Raji (cell line): Measurements from ENCODE around the gene SGSM2.

Source experiments
- POLR2A ChIP-seq: IDR thresholded peaks from 2 replicates; pipeline ENCODE4 v1.6.1; 2011; ENCODE audit warnings: low read depth, low read length, control low read depth; ENCODE audit not compliant: insufficient read depth

Gene SGSM2

GRCh38 chr17:2357237-2357636, 19.9 kb downstream of the SGSM2 start:
- no peak for TF ChIP-seq POLR2A

GRCh38 chr17:2357931-2358434, 20.7 kb downstream of the SGSM2 start:
- TF ChIP-seq POLR2A: no peak

- no peak for TF ChIP-seq POLR2A
Observed at GRCh38 chr17:2361010-2361760, 23.9 kb downstream of the SGSM2 start.

- no peak for TF ChIP-seq POLR2A
Observed at GRCh38 chr17:2362016-2362415, 24.7 kb downstream of the SGSM2 start.

DNA sequence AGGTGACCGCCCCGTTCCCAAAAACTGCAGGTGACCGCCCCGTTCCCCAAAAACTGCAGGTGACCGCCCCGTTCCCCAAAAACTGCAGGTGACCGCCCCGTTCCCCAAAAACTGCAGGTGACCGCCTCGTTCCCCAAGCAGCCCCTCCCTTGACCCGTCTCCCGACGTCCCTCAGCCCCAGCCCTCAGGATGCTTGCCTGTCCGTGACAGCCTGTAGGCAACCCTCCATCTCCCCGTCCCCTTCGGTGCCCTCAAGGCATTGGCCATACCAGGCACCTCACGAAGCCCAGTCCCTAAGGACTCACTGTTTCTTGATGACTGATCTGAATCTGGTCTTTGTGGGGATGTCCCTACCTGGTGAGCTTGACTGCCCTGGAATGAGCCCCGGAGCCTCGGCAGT, 25.1 kb downstream of the SGSM2 start:
- TF ChIP-seq POLR2A: no peak

- no peak for TF ChIP-seq POLR2A
Observed at GRCh38 chr17:2362881-2363280, 25.6 kb downstream of the SGSM2 start.

GRCh38 chr17:2363318-2363717, 26.0 kb downstream of the SGSM2 start:
- TF ChIP-seq POLR2A: no peak

GRCh38 chr17:2363851-2364762, 26.8 kb downstream of the SGSM2 start:
- TF ChIP-seq POLR2A: no peak

DNA sequence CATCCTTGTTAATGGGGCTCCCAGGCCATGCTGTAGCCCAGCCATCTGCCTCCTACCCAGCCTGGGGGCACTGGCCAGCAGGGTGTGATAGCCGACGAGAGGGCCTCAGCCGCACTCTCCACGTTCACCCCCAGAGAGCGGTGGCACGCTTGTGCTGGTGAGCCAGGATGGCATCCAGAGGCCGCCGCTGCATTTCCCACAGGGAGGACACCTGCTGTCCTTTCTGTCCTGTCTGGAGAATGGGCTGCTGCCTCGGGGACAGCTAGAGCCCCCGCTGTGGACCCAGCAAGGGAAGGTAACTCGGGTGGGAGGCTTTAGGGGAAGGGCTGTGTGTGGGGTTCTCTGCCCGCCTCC, 27.4 kb downstream of the SGSM2 start:
- no peak for TF ChIP-seq POLR2A

DNA sequence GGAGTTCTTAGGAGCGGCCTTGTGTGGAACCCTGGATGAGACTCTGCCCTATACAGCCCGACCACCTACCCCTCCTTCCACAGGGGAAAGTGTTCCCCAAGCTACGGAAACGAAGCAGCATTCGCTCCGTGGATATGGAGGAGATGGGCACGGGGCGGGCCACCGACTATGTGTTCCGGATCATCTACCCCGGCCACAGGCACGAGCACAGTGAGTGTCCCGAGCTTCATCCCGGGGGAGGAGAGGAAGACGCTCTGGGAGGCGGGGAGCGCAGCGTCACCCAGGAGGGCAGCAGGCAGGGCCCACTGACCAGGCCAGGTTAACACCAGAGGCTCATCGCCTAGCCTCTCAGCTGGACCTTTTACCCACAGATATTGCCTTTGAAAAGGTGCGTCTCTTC, 27.8 kb downstream of the SGSM2 start:
- TF ChIP-seq POLR2A: no peak

DNA sequence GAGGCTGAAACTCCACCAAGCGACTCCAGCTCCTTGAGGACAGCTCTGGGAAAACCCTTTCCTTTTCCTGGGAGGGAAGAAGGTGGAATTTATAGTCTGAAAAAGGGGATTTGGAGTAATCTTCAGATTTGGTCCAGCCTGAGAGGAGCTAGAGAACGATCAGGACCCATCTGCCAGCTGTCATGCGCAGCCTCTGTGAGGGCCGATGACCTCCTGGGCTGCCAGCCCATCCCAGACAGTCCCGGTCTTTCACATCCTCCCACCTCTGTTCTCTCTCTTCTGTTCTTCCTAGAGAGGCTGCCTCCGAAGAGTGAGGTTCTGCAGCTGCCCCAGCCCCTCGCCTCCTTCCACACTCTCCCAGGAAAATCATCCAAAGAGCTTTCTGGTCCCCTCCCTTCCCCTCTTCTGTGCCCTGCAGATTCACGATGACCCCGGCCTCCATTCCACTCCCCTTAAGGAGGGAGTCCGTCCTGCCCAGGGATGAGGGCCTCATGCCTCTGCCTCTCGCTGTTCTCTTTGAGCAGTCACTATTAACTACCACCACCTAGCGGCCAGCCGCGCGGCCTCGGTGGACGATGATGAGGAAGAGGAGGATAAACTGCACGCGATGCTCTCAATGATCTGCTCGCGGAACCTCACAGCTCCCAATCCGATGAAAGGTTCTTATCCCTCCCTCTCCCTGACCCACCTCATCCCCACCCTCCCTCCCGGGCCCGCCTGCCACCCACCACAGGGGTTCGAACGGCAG, 29.6 kb downstream of the SGSM2 start:
- TF ChIP-seq POLR2A: no peak

DNA sequence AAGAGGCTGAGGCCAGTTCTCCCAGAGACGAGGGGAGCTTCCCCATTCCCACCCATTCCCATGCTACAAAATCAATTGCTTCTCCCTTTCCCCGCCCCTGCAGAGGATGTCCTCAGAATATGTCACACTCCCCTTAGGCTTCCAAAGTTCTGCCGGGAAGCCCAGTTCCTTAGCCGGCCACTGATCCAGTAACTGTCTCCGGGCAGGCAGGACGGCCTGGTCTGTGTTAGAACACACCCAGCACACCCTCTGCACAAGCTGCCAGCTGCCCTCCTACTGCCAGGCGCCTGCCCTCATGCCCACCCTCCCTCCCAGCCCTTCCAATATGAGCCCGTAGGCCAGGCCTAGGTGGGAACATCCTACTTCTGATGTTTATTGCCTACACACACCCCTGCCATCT, 31.1 kb downstream of the SGSM2 start:
- no peak for TF ChIP-seq POLR2A

- no peak for TF ChIP-seq POLR2A
Observed at GRCh38 chr17:2369039-2369438, 31.7 kb downstream of the SGSM2 start.

DNA sequence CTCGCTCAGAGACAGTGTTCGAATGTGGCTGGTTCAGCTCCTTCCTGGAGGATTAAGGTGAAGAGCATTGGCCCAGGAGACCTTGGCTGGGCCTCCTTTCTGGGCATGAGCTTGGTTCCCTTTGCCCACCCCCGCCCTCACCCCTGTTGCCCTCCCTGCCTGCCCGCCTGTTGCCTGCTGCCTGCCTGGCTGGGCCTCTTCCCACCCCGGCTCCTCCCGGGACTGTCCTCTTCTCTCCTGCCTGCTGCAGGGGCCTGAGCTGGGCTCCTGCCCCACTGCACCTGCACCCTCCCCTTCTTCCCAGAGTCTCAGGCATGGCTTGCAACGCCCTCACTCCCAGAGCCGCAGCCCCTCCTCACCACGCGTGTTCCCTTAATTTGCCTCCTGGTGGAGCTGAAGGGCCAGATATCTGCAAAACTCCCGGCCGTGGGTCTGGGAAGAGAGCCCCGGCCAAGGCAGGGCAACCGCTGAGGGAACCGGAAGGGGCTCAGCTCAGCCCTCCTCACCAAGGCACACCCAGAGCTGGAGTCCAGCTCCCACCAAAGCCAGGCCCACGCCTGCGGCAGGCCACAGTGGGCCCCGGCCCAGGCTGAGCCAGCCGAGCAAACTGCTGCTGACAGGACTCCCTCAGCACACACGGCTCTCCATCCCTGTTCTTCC, 32.4 kb downstream of the SGSM2 start:
- TF ChIP-seq POLR2A: no peak

GRCh38 chr17:2370211-2370589, 32.9 kb downstream of the SGSM2 start:
- no peak for TF ChIP-seq POLR2A
